ENCODE measurements around the gene EPG5. TPM values are rescaled to one million over a fixed set of nuclear protein-coding genes. Genes with fewer than 3 reads are reported as not detected.

The EPG5 gene
- total RNA-seq, 4 donors from 2014 or later, result 31.3 to 43.8 (median 36.8) TPM

GRCh38 chr18:46007165-46007564 is 40.0 kb upstream of the EPG5 start:
- TF ChIP-seq CTCF (IDR thresholded peaks at IDR 0.05; ENCODE audit: low read depth), result no peak

GRCh38 chr18:46002934-46003333 is 35.8 kb upstream of the EPG5 start:
- TF ChIP-seq CTCF (IDR thresholded peaks at IDR 0.05; ENCODE audit: low read depth), result no peak

- no peak for TF ChIP-seq CTCF (IDR thresholded peaks at IDR 0.05; ENCODE audit: low read depth)
Observed at GRCh38 chr18:46001892-46002291, 34.8 kb upstream of the EPG5 start.

- TF ChIP-seq CTCF (IDR thresholded peaks at IDR 0.05; ENCODE audit: low read depth), result no peak
Observed at GRCh38 chr18:46001074-46001473, 33.9 kb upstream of the EPG5 start.

- no peak for TF ChIP-seq CTCF (IDR thresholded peaks at IDR 0.05; ENCODE audit: low read depth)
Observed at GRCh38 chr18:45999536-45999935, 32.4 kb upstream of the EPG5 start.

GRCh38 chr18:45998244-45998643 is 31.1 kb upstream of the EPG5 start:
- TF ChIP-seq CTCF (IDR thresholded peaks at IDR 0.05; ENCODE audit: low read depth), result no peak

- TF ChIP-seq CTCF (IDR thresholded peaks at IDR 0.05; ENCODE audit: low read depth), result no peak
Observed at GRCh38 chr18:45997700-45998151, 30.6 kb upstream of the EPG5 start.

Measured in subcutaneous adipose tissue (tissue), 4 donors.